HepG2 (cell line): ENCODE results near the gene UTRN. TPM values are rescaled to one million over a fixed set of nuclear protein-coding genes. Genes with fewer than 3 reads are reported as not detected.

Experiments used
- GFI1 ChIP-seq: sonication (generic); formaldehyde crosslinking; IDR thresholded peaks from 2 replicates; pipeline ENCODE4 v1.5.0; 2020; ENCODE audit warnings: missing genetic modification reagents, mild to moderate bottlenecking, borderline replicate concordance
- IKZF4 ChIP-seq: sonication (generic); formaldehyde crosslinking; IDR thresholded peaks from 2 replicates; pipeline ENCODE4 v1.5.1; 2020; ENCODE audit warnings: borderline replicate concordance, mild to moderate bottlenecking, low read depth, missing genetic modification reagents; ENCODE audit errors: not compliant biosample characterization
- SNAI1 ChIP-seq: sonication (generic); formaldehyde crosslinking; IDR thresholded peaks from 2 replicates; pipeline ENCODE4 v1.5.0; 2020; ENCODE audit warnings: mild to moderate bottlenecking, missing genetic modification reagents, borderline replicate concordance
- SRF ChIP-seq: IDR thresholded peaks from 2 replicates; pipeline ENCODE4 v1.6.1; 2011; ENCODE audit warnings: mild to moderate bottlenecking, low read depth, low read length, moderate library complexity
- polyA plus RNA-seq, 8 experiments: library from polyadenylated mRNA; depleted of rRNA in 3 of 8; stranded (reverse) in 7 of 8; unstranded in 1 of 8; fragments of >200 nt; fragmentation: Illumina TruSeq in 4 of 8; extraction: Trizol in 4 of 8; gene quantifications; 2 replicates each; pipeline versions ENCODE4 v1.2.1 to v1.2.3, GENCODE V29; 2011 to 2016; ENCODE audit warnings: low read depth in 4 of 8, missing spikeins in 1 of 8, mixed read lengths in 1 of 8; ENCODE audit not compliant: insufficient read depth in 1 of 8
- total RNA-seq, 5 experiments: library from RNA; depleted of rRNA; stranded (reverse); fragments of >200 nt; fragmentation: Illumina TruSeq; extraction: Trizol; gene quantifications; 2 replicates each; pipeline ENCODE4 v1.2.3, GENCODE V29; 2016; ENCODE audit warnings: low read depth in 1 of 5
- TF ChIP-seq, protein P1 (sequence below): sonication (generic); formaldehyde crosslinking; IDR thresholded peaks from 2 replicates; pipeline ENCODE4 v1.4.0; 2020; ENCODE audit warnings: missing genetic modification reagents, borderline replicate concordance
- TF ChIP-seq, protein P2 (sequence below), 2 experiments: sonication (generic) in 1 of 2; formaldehyde crosslinking in 1 of 2; IDR thresholded peaks; 2 replicates each; pipeline versions ENCODE4 v1.6.1 to v1.9.0; 2014 to 2022; ENCODE audit warnings: antibody characterized with exemption in 1 of 2, borderline replicate concordance in 1 of 2, inconsistent platforms in 1 of 2, low read depth in 1 of 2, missing genetic modification reagents in 1 of 2
- TF ChIP-seq, protein P3 (sequence below): sonication (generic); formaldehyde crosslinking; IDR thresholded peaks from 2 replicates; pipeline ENCODE4 v1.5.0; 2020; ENCODE audit warnings: mild to moderate bottlenecking, missing genetic modification reagents, borderline replicate concordance

The UTRN gene
- total and polyA plus RNA-seq, 2 of the 13 experiments (the other 11 are each of a cell fraction or from before 2014, with no cell fraction given): 102 to 116 TPM

DNA sequence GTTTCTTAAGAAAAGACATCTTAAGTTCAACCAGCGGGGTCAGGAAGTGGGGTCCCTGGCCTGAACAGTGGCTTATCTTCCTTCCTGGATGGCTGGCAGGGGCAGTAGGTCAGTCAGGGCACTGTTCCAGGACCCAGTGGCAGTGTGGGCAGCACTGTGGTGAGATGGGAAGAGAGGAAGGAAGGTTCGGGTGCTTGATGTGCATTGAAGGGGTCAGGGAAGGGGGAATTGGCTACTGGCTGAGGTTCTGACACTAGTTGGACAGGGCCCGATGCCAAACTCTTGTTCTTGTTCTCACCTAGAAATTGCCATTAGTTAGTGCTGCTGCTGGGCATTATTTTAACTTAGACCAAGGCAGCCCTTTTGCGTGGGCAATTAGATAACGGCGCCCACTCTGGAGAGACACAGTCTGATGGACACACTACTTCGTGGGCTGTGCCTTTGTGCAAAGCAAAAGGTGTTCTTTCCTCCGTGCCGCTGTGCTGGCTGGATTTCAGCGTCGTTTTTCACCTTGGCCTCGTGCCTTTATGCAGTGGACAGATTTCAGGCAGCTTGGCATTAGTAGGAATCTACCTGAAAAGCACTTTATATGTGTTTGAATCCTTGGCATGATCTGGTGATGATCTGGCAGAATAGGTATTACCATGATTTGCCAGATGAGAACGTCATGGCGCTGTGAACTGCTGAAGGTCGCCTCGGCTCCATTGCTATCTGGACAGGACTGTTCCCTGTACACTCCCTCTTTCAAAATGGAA lies 30.3 kb downstream of the UTRN start (continued):
- TF ChIP-seq, protein P1, sequence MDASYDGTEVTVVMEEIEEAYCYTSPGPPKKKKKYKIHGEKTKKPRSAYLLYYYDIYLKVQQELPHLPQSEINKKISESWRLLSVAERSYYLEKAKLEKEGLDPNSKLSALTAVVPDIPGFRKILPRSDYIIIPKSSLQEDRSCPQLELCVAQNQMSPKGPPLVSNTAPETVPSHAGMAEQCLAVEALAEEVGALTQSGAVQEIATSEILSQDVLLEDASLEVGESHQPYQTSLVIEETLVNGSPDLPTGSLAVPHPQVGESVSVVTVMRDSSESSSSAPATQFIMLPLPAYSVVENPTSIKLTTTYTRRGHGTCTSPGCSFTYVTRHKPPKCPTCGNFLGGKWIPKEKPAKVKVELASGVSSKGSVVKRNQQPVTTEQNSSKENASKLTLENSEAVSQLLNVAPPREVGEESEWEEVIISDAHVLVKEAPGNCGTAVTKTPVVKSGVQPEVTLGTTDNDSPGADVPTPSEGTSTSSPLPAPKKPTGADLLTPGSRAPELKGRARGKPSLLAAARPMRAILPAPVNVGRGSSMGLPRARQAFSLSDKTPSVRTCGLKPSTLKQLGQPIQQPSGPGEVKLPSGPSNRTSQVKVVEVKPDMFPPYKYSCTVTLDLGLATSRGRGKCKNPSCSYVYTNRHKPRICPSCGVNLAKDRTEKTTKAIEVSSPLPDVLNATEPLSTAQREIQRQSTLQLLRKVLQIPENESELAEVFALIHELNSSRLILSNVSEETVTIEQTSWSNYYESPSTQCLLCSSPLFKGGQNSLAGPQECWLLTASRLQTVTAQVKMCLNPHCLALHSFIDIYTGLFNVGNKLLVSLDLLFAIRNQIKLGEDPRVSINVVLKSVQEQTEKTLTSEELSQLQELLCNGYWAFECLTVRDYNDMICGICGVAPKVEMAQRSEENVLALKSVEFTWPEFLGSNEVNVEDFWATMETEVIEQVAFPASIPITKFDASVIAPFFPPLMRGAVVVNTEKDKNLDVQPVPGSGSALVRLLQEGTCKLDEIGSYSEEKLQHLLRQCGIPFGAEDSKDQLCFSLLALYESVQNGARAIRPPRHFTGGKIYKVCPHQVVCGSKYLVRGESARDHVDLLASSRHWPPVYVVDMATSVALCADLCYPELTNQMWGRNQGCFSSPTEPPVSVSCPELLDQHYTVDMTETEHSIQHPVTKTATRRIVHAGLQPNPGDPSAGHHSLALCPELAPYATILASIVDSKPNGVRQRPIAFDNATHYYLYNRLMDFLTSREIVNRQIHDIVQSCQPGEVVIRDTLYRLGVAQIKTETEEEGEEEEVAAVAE (CRISPR knock-in tag): peak; percentile 42
- TF ChIP-seq SRF: no peak
- no peak for TF ChIP-seq GFI1 (CRISPR knock-in tag)
- TF ChIP-seq IKZF4: peak; percentile 17
- TF ChIP-seq, protein P2, sequence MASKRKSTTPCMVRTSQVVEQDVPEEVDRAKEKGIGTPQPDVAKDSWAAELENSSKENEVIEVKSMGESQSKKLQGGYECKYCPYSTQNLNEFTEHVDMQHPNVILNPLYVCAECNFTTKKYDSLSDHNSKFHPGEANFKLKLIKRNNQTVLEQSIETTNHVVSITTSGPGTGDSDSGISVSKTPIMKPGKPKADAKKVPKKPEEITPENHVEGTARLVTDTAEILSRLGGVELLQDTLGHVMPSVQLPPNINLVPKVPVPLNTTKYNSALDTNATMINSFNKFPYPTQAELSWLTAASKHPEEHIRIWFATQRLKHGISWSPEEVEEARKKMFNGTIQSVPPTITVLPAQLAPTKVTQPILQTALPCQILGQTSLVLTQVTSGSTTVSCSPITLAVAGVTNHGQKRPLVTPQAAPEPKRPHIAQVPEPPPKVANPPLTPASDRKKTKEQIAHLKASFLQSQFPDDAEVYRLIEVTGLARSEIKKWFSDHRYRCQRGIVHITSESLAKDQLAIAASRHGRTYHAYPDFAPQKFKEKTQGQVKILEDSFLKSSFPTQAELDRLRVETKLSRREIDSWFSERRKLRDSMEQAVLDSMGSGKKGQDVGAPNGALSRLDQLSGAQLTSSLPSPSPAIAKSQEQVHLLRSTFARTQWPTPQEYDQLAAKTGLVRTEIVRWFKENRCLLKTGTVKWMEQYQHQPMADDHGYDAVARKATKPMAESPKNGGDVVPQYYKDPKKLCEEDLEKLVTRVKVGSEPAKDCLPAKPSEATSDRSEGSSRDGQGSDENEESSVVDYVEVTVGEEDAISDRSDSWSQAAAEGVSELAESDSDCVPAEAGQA (IDR thresholded peaks at IDR 0.05; ENCODE audit: low read depth): 0 out of 2 replicates have a peak, but pooled peaks have one; percentile 42
- TF ChIP-seq, protein P2 (CRISPR knock-in tag; IDR thresholded peaks at IDR 0.05; ENCODE audit: borderline replicate concordance): no peak
- no peak for TF ChIP-seq SNAI1
- TF ChIP-seq, protein P3, sequence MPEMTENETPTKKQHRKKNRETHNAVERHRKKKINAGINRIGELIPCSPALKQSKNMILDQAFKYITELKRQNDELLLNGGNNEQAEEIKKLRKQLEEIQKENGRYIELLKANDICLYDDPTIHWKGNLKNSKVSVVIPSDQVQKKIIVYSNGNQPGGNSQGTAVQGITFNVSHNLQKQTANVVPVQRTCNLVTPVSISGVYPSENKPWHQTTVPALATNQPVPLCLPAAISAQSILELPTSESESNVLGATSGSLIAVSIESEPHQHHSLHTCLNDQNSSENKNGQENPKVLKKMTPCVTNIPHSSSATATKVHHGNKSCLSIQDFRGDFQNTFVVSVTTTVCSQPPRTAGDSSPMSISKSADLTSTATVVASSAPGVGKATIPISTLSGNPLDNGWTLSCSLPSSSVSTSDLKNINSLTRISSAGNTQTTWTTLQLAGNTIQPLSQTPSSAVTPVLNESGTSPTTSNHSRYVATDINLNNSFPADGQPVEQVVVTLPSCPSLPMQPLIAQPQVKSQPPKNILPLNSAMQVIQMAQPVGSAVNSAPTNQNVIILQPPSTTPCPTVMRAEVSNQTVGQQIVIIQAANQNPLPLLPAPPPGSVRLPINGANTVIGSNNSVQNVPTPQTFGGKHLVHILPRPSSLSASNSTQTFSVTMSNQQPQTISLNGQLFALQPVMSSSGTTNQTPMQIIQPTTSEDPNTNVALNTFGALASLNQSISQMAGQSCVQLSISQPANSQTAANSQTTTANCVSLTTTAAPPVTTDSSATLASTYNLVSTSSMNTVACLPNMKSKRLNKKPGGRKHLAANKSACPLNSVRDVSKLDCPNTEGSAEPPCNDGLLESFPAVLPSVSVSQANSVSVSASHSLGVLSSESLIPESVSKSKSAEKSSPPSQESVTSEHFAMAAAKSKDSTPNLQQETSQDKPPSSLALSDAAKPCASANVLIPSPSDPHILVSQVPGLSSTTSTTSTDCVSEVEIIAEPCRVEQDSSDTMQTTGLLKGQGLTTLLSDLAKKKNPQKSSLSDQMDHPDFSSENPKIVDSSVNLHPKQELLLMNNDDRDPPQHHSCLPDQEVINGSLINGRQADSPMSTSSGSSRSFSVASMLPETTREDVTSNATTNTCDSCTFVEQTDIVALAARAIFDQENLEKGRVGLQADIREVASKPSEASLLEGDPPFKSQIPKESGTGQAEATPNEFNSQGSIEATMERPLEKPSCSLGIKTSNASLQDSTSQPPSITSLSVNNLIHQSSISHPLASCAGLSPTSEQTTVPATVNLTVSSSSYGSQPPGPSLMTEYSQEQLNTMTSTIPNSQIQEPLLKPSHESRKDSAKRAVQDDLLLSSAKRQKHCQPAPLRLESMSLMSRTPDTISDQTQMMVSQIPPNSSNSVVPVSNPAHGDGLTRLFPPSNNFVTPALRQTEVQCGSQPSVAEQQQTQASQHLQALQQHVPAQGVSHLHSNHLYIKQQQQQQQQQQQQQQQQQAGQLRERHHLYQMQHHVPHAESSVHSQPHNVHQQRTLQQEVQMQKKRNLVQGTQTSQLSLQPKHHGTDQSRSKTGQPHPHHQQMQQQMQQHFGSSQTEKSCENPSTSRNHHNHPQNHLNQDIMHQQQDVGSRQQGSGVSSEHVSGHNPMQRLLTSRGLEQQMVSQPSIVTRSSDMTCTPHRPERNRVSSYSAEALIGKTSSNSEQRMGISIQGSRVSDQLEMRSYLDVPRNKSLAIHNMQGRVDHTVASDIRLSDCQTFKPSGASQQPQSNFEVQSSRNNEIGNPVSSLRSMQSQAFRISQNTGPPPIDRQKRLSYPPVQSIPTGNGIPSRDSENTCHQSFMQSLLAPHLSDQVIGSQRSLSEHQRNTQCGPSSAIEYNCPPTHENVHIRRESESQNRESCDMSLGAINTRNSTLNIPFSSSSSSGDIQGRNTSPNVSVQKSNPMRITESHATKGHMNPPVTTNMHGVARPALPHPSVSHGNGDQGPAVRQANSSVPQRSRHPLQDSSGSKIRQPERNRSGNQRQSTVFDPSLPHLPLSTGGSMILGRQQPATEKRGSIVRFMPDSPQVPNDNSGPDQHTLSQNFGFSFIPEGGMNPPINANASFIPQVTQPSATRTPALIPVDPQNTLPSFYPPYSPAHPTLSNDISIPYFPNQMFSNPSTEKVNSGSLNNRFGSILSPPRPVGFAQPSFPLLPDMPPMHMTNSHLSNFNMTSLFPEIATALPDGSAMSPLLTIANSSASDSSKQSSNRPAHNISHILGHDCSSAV: peak; percentile 24; the same call in 1 of the 2 replicates
